HepG2 (cell line): ENCODE results near the gene MEIS1.

ENCODE experiments used
- ATF2 ChIP-seq: sonication (generic); formaldehyde crosslinking; IDR thresholded peaks from 2 replicates; pipeline ENCODE4 v1.4.0; 2020; ENCODE audit warnings: missing genetic modification reagents
- CC2D1A ChIP-seq: sonication (generic); formaldehyde crosslinking; IDR thresholded peaks from 2 replicates; pipeline ENCODE4 v1.8.1; 2023; ENCODE audit warnings: mild to moderate bottlenecking, missing genetic modification reagents
- CHD2 ChIP-seq: IDR thresholded peaks from 2 replicates; pipeline ENCODE4 v1.6.1; 2011; ENCODE audit warnings: low read depth, low read length, improper control_type of control experiment
- CSRNP2 ChIP-seq: sonication (generic); formaldehyde crosslinking; conservative IDR thresholded peaks from 2 replicates; pipeline ENCODE4 v1.8.0; 2022; ENCODE audit warnings: low read depth, missing genetic modification reagents
- NRL ChIP-seq: sonication (generic); formaldehyde crosslinking; IDR thresholded peaks from 2 replicates; pipeline ENCODE4 v1.5.0; 2020; ENCODE audit warnings: missing genetic modification reagents, mild to moderate bottlenecking, moderate library complexity, borderline replicate concordance
- POLR2AphosphoS2 ChIP-seq: IDR thresholded peaks from 2 replicates; pipeline ENCODE4 v1.6.1; 2011; ENCODE audit warnings: low read depth, low read length, improper control_type of control experiment
- SNRNP70 ChIP-seq: fragments of 200-400 bp; formaldehyde crosslinking; IDR thresholded peaks from 2 replicates; pipeline ENCODE4 v1.6.1; 2017; ENCODE audit warnings: mild to moderate bottlenecking, low read depth, low read length, moderate library complexity
- ZBTB43 ChIP-seq: sonication (generic); formaldehyde crosslinking; conservative IDR thresholded peaks from 2 replicates; pipeline ENCODE4 v1.4.0; 2020; ENCODE audit warnings: missing genetic modification reagents
- ZNF44 ChIP-seq: sonication (generic); formaldehyde crosslinking; IDR thresholded peaks from 2 replicates; pipeline ENCODE4 v1.5.1; 2020; ENCODE audit warnings: mild to moderate bottlenecking, missing genetic modification reagents
- ZNF629 ChIP-seq: sonication (generic); formaldehyde crosslinking; conservative IDR thresholded peaks from 2 replicates; pipeline ENCODE4 v1.5.0; 2020; ENCODE audit warnings: missing genetic modification reagents
- TF ChIP-seq, protein P1 (sequence below): sonication (generic); formaldehyde crosslinking; IDR thresholded peaks from 2 replicates; pipeline ENCODE4 v1.4.0; 2020; ENCODE audit warnings: missing genetic modification reagents
- TF ChIP-seq, protein P2 (sequence below): IDR thresholded peaks from 2 replicates; pipeline ENCODE4 v1.6.1; 2012; ENCODE audit warnings: inconsistent platforms

- TF ChIP-seq, protein P1, sequence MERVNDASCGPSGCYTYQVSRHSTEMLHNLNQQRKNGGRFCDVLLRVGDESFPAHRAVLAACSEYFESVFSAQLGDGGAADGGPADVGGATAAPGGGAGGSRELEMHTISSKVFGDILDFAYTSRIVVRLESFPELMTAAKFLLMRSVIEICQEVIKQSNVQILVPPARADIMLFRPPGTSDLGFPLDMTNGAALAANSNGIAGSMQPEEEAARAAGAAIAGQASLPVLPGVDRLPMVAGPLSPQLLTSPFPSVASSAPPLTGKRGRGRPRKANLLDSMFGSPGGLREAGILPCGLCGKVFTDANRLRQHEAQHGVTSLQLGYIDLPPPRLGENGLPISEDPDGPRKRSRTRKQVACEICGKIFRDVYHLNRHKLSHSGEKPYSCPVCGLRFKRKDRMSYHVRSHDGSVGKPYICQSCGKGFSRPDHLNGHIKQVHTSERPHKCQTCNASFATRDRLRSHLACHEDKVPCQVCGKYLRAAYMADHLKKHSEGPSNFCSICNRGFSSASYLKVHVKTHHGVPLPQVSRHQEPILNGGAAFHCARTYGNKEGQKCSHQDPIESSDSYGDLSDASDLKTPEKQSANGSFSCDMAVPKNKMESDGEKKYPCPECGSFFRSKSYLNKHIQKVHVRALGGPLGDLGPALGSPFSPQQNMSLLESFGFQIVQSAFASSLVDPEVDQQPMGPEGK (CRISPR knock-in tag), result no peak
- TF ChIP-seq POLR2AphosphoS2 (no peak), CC2D1A (CRISPR knock-in tag) (no peak), ATF2 (CRISPR knock-in tag) (no peak), SNRNP70 (no peak), NRL (no peak), ZNF629 (CRISPR knock-in tag) (no peak), ZBTB43 (CRISPR knock-in tag) (no peak), CSRNP2 (CRISPR knock-in tag) (no peak), CHD2 (no peak), ZNF44 (CRISPR knock-in tag) (no peak)
- TF ChIP-seq, protein P2, sequence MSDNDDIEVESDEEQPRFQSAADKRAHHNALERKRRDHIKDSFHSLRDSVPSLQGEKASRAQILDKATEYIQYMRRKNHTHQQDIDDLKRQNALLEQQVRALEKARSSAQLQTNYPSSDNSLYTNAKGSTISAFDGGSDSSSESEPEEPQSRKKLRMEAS, result no peak
These were observed 32.8 kb downstream of the MEIS1 start for GRCh38 chr2:66467718-66468117.
